ENCODE results near the gene FBXL20.

GRCh38 chr17:39340731-39341130, 60.7 kb downstream of the FBXL20 start:
- TF ChIP-seq CTCF (conservative IDR thresholded peaks at IDR 0.05; ENCODE audit: low read length) (no peak), EZH2phosphoT487 (IDR thresholded peaks at IDR 0.05; ENCODE audit: borderline replicate concordance) (no peak)

Measured in Loucy (cell line).